Mammary epithelial cell (primary cell): ENCODE results near the gene RXFP2.
A peak's percentile ranks its signal among the peaks of the same experiment; 100 is the strongest.

ENCODE experiments used
- EZH2 ChIP-seq: IDR thresholded peaks from 2 replicates; pipeline ENCODE4 v1.6.1; 2012; ENCODE audit warnings: low read length, inconsistent platforms, borderline replicate concordance
- TF ChIP-seq, protein P1 (sequence below), 2 donors: IDR thresholded peaks in 1 of 2; conservative IDR thresholded peaks in 1 of 2; 2 replicates each; pipeline ENCODE4 v1.5.1; 2011 to 2012; ENCODE audit warnings: inconsistent platforms in 2 of 2, low read length in 2 of 2, mild to moderate bottlenecking in 2 of 2, control low read depth in 1 of 2, low read depth in 1 of 2; ENCODE audit not compliant: insufficient read depth in 1 of 2; ENCODE audit errors: extremely low read depth in 1 of 2

DNA sequence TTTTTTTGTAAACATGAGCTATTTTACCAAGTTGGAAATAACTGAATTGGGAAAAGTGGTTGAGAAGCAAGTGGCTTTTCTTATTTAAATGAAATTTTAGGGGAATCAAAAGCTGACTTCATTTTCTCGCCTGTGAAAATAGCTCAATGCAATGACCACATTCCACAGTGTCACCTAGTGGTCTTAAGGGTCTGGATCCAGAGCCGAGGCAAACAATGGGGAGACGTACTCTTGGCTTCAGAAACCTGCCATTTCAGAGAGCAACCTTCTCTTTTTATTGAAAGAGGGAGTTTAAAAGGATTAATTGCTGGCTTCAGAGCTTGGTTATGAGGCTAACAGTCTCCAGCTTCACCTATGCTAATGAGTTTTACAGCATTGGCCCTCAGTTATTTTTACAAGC is 39.7 kb upstream of the RXFP2 start:
- TF ChIP-seq, protein P1, sequence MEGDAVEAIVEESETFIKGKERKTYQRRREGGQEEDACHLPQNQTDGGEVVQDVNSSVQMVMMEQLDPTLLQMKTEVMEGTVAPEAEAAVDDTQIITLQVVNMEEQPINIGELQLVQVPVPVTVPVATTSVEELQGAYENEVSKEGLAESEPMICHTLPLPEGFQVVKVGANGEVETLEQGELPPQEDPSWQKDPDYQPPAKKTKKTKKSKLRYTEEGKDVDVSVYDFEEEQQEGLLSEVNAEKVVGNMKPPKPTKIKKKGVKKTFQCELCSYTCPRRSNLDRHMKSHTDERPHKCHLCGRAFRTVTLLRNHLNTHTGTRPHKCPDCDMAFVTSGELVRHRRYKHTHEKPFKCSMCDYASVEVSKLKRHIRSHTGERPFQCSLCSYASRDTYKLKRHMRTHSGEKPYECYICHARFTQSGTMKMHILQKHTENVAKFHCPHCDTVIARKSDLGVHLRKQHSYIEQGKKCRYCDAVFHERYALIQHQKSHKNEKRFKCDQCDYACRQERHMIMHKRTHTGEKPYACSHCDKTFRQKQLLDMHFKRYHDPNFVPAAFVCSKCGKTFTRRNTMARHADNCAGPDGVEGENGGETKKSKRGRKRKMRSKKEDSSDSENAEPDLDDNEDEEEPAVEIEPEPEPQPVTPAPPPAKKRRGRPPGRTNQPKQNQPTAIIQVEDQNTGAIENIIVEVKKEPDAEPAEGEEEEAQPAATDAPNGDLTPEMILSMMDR (conservative IDR thresholded peaks at IDR 0.05 in 1 of 2, IDR thresholded peaks at IDR 0.05 in 1 of 2; ENCODE audit: extremely low read depth in 1 of 2, insufficient read depth in 1 of 2, low read depth in 1 of 2, low read length in 2 of 2): peak in 1 of 2 donors; percentile 11
- TF ChIP-seq EZH2: no peak
